C4-2B (cell line): ENCODE measurements around the gene KRT84.

Source experiments
- ZFX ChIP-seq: fragments of 450-650 bp; IDR thresholded peaks from 2 replicates; pipeline ENCODE4 v1.6.1; 2017
- TF ChIP-seq, protein P1 (sequence below): fragments of 450-650 bp; conservative IDR thresholded peaks from 2 replicates; pipeline ENCODE4 v1.5.1; 2017; ENCODE audit warnings: mild to moderate bottlenecking

- TF ChIP-seq, protein P1, sequence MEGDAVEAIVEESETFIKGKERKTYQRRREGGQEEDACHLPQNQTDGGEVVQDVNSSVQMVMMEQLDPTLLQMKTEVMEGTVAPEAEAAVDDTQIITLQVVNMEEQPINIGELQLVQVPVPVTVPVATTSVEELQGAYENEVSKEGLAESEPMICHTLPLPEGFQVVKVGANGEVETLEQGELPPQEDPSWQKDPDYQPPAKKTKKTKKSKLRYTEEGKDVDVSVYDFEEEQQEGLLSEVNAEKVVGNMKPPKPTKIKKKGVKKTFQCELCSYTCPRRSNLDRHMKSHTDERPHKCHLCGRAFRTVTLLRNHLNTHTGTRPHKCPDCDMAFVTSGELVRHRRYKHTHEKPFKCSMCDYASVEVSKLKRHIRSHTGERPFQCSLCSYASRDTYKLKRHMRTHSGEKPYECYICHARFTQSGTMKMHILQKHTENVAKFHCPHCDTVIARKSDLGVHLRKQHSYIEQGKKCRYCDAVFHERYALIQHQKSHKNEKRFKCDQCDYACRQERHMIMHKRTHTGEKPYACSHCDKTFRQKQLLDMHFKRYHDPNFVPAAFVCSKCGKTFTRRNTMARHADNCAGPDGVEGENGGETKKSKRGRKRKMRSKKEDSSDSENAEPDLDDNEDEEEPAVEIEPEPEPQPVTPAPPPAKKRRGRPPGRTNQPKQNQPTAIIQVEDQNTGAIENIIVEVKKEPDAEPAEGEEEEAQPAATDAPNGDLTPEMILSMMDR, result no peak
- no peak for TF ChIP-seq ZFX
Measured at GRCh38 chr12:52415870-52416750, 30.7 kb upstream of the KRT84 start.
